H1 (cell line): ENCODE measurements around the gene NUDT4B. TPM values are rescaled to one million over a fixed set of nuclear protein-coding genes. Genes with fewer than 3 reads are reported as not detected.
"Not testable (repeated sequence)": the region's sequence is repeated elsewhere in the genome, so short reads cannot be mapped to it uniquely, and the experiment has no call there.

Source experiments
- CTCF ChIA-PET: fragments of 300-600 bp; sonication (Branson Sonifier 250); formaldehyde crosslinking; loops from one replicate; lab custom pipeline; 2021; ENCODE audit not compliant: partially characterized antibody; lab: Charles Lee
- POLR2A ChIA-PET: fragments of 300-600 bp; sonication (Branson Sonifier 250); formaldehyde crosslinking; loops from one replicate; lab custom pipeline; 2021; ENCODE audit warnings: inconsistent platforms; ENCODE audit not compliant: partially characterized antibody; lab: Charles Lee
- DNase-seq, 2 experiments: peaks; one replicate each; pipeline versions ENCODE4 v3.0.0 to v3.0.0-alpha.2; 2010 to 2022; ENCODE audit warnings: low spot score in 2 of 2, low read depth in 1 of 2, mixed read lengths in 1 of 2
- FAIRE-seq: peaks from 2 replicates; lab custom pipeline; 2011; peaks lifted over from hg19 to GRCh38; lab: Jason Lieb, UNC
- H2AFZ ChIP-seq: 2 replicates; pipeline ENCODE4 v1.8.1; 2012; ENCODE audit warnings: low read length, inconsistent platforms
- H2AK5ac ChIP-seq: 2 replicates; pipeline ENCODE4 v1.6.1; 2013; ENCODE audit warnings: low read depth, low read length
- H2BK120ac ChIP-seq: replicated peaks from 2 replicates; pipeline ENCODE3; 2013; ENCODE audit warnings: low read depth, low read length, inconsistent platforms
- H2BK12ac ChIP-seq: 2 replicates; pipeline ENCODE4 v1.6.1; 2013; ENCODE audit warnings: low read depth, low read length
- H2BK15ac ChIP-seq: 2 replicates; pipeline ENCODE4 v1.6.1; 2013; ENCODE audit warnings: low read length
- H2BK20ac ChIP-seq: 2 replicates; pipeline ENCODE4 v1.6.1; 2013; ENCODE audit warnings: low read length
- H2BK5ac ChIP-seq: 2 replicates; pipeline ENCODE4 v1.6.1; 2013; ENCODE audit warnings: low read depth, low read length
- H3K14ac ChIP-seq: 2 replicates; pipeline ENCODE4 v1.6.1; 2013; ENCODE audit warnings: inconsistent platforms; ENCODE audit not compliant: insufficient read length
- H3K18ac ChIP-seq: 2 replicates; pipeline ENCODE4 v1.6.1; 2013; ENCODE audit warnings: low read length; ENCODE audit errors: extremely low read depth
- H3K23ac ChIP-seq: 2 replicates; pipeline ENCODE4 v1.6.1; 2013; ENCODE audit warnings: inconsistent platforms; ENCODE audit not compliant: insufficient read length
- H3K23me2 ChIP-seq: 2 replicates; pipeline ENCODE4 v1.6.1; 2013; ENCODE audit warnings: low read depth, low read length
- H3K27ac ChIP-seq: 2 replicates; pipeline ENCODE4 v1.6.1; 2011; ENCODE audit warnings: low read depth, low read length, inconsistent platforms
- H3K27me3 ChIP-seq, 4 experiments: replicated peaks in 1 of 4; 1 replicate in 1 of 4; 2 replicates in 3 of 4; pipeline versions ENCODE4 v1.6.1 to v1.8.1; 2011 to 2013; ENCODE audit warnings: low read length in 3 of 4, mild to moderate bottlenecking in 3 of 4, inconsistent platforms in 2 of 4, mixed read lengths in 2 of 4, moderate library complexity in 1 of 4; ENCODE audit not compliant: control insufficient read depth in 3 of 4, insufficient read depth in 3 of 4; ENCODE audit errors: extremely low read depth in 1 of 4
- H3K36me3 ChIP-seq, 4 experiments: 2 replicates each; pipeline versions ENCODE4 v1.6.1 to v1.8.1; 2011 to 2013; ENCODE audit warnings: mild to moderate bottlenecking in 4 of 4, low read length in 3 of 4, moderate library complexity in 2 of 4, control low read depth in 1 of 4, inconsistent platforms in 1 of 4; ENCODE audit not compliant: insufficient read depth in 4 of 4, control insufficient read depth in 2 of 4
- H3K4ac ChIP-seq: replicated peaks from 2 replicates; pipeline ENCODE3; 2013; ENCODE audit warnings: low read length, low read depth, mixed read lengths, inconsistent platforms; ENCODE audit not compliant: insufficient read length
- H3K4me1 ChIP-seq, 4 experiments: replicated peaks in 1 of 4; 1 replicate in 1 of 4; 2 replicates in 3 of 4; pipeline versions ENCODE4 v1.6.1 to v1.8.1; 2011 to 2013; ENCODE audit warnings: low read length in 3 of 4, inconsistent platforms in 2 of 4, mixed read lengths in 1 of 4; ENCODE audit not compliant: insufficient read depth in 4 of 4, control insufficient read depth in 3 of 4
- H3K4me2 ChIP-seq, 2 experiments: 2 replicates each; pipeline versions ENCODE4 v1.6.1 to v1.8.1; 2011 to 2013; ENCODE audit warnings: low read depth in 2 of 2, low read length in 2 of 2, control low read depth in 1 of 2, inconsistent platforms in 1 of 2, mild to moderate bottlenecking in 1 of 2; ENCODE audit not compliant: insufficient read depth in 1 of 2
- H3K4me3 ChIP-seq, 4 experiments: fragments of 200-600, 300-600 bp in 1 of 4; sonication (generic), shearing (Covaris generic), sonication (Bioruptor Twin) in 1 of 4; 2 replicates each; pipeline versions ENCODE4 v1.5.1 to v1.8.1; 2011 to 2016; ENCODE audit warnings: low read length in 4 of 4, low read depth in 3 of 4, control low read depth in 2 of 4, inconsistent platforms in 2 of 4, mild to moderate bottlenecking in 2 of 4, mixed read lengths in 1 of 4, moderate library complexity in 1 of 4; ENCODE audit not compliant: insufficient read depth in 2 of 4; ENCODE audit errors: extremely low read depth in 1 of 4
- H3K56ac ChIP-seq: replicated peaks from 2 replicates; pipeline ENCODE3; 2013; ENCODE audit warnings: low read depth, mild to moderate bottlenecking, mixed read lengths, low read length, inconsistent platforms; ENCODE audit not compliant: insufficient read length
- H3K79me1 ChIP-seq: 2 replicates; pipeline ENCODE4 v1.6.1; 2013; ENCODE audit warnings: low read depth, low read length, control low read depth
- H3K79me2 ChIP-seq, 2 experiments: 2 replicates each; pipeline versions ENCODE4 v1.6.1 to v1.8.1; 2012 to 2013; ENCODE audit warnings: low read length in 2 of 2, mild to moderate bottlenecking in 2 of 2, inconsistent platforms in 1 of 2; ENCODE audit not compliant: insufficient read depth in 2 of 2, control insufficient read depth in 1 of 2
- H3K9ac ChIP-seq, 4 experiments: replicated peaks in 1 of 4; 1 replicate in 1 of 4; 2 replicates in 3 of 4; pipeline versions ENCODE4 v1.6.1 to v1.8.1; 2011 to 2013; ENCODE audit warnings: low read depth in 3 of 4, low read length in 3 of 4, control low read depth in 2 of 4, mild to moderate bottlenecking in 2 of 4, moderate library complexity in 2 of 4, inconsistent platforms in 1 of 4; ENCODE audit errors: extremely low read depth in 1 of 4
- H3K9me3 ChIP-seq, 2 experiments: 2 replicates each; pipeline versions ENCODE4 v1.6.1 to v1.8.1; 2012 to 2013; ENCODE audit warnings: mild to moderate bottlenecking in 2 of 2, moderate library complexity in 2 of 2, control low read depth in 1 of 2, inconsistent platforms in 1 of 2, low read depth in 1 of 2, low read length in 1 of 2, mixed read lengths in 1 of 2; ENCODE audit not compliant: insufficient read depth in 2 of 2
- H4K20me1 ChIP-seq, 2 experiments: replicated peaks in 1 of 2; 2 replicates each; pipeline versions ENCODE3 to v1.8.1; 2011 to 2013; ENCODE audit warnings: inconsistent platforms in 2 of 2, low read length in 2 of 2, mild to moderate bottlenecking in 1 of 2; ENCODE audit not compliant: insufficient read depth in 2 of 2, control insufficient read depth in 1 of 2
- H4K5ac ChIP-seq: 2 replicates; pipeline ENCODE4 v1.6.1; 2013; ENCODE audit warnings: low read length, low read depth, mixed read lengths, inconsistent platforms; ENCODE audit not compliant: insufficient read length
- H4K8ac ChIP-seq: 2 replicates; pipeline ENCODE4 v1.8.0; 2013; ENCODE audit warnings: mild to moderate bottlenecking, moderate library complexity, low read length, inconsistent platforms; ENCODE audit not compliant: insufficient read depth; ENCODE audit errors: extremely low read depth
- H4K91ac ChIP-seq: replicated peaks from 2 replicates; pipeline ENCODE3; 2013; ENCODE audit warnings: low read length, mixed read lengths, inconsistent platforms; ENCODE audit not compliant: insufficient read length
- WGBS, 2 experiments: shearing (Covaris generic) in 1 of 2; methylation state at CpG; one replicate each; pipeline versions ENCODE4 v1.1.6 to v1.1.7; 2013 to 2015; ENCODE audit warnings: low lambda C conversion rate in 2 of 2, mixed read lengths in 2 of 2, inconsistent platforms in 1 of 2, low coverage in 1 of 2, missing lambda C conversion rate in 1 of 2; ENCODE audit not compliant: insufficient replicate concordance in 2 of 2, insufficient coverage in 1 of 2, insufficient read length in 1 of 2; ENCODE audit errors: extremely low coverage in 1 of 2, missing lambda C conversion rate in 1 of 2; 5-methylcytosine and 5-hydroxymethylcytosine counted together
- polyA plus RNA-seq, 7 experiments: library from polyadenylated mRNA; depleted of rRNA in 3 of 7; stranded (reverse) in 5 of 7; unstranded in 2 of 7; fragments of >200 nt in 5 of 7; fragments of 200-250 nt in 2 of 7; gene quantifications; 1 replicate in 5 of 7; 2 replicates in 1 of 7; 4 replicates in 1 of 7; pipeline versions ENCODE4 v1.2.1 to v1.2.3, GENCODE V29; 2011 to 2013; ENCODE audit warnings: missing spikeins in 2 of 7, mixed read lengths in 2 of 7
- total RNA-seq: library from RNA; stranded (reverse); fragmentation: NEBNext Ultra II Directional; extraction: Animal tissue kit (Norgen Biotek cat#: 25700); gene quantifications from 2 replicates; pipeline ENCODE4 v1.2.1, GENCODE V29; 2021

NUDT4B gene
- total and polyA plus RNA-seq, 2 of the 8 experiments (the other 6 are each of a cell fraction or from before 2014, with no cell fraction given): 11.0 TPM; not detected in 1

GRCh38 chr1:148773690-148774089, 25.1 kb downstream of the NUDT4B start:
- H3K14ac ChIP-seq, H4K5ac ChIP-seq, H3K79me2 ChIP-seq, H2BK120ac ChIP-seq, H3K23me2 ChIP-seq, H4K91ac ChIP-seq, H3K27ac ChIP-seq, H3K27me3 ChIP-seq, H2BK12ac ChIP-seq, POLR2A ChIA-PET, H3K4me1 ChIP-seq, H3K9ac ChIP-seq, FAIRE-seq, H2AK5ac ChIP-seq, H3K4me2 ChIP-seq, H3K36me3 ChIP-seq, H3K18ac ChIP-seq, H2BK20ac ChIP-seq, DNase-seq, H4K20me1 ChIP-seq, H3K56ac ChIP-seq, H3K23ac ChIP-seq, H3K4ac ChIP-seq, H2BK15ac ChIP-seq, H2BK5ac ChIP-seq, H3K79me1 ChIP-seq, H3K4me3 ChIP-seq, H3K9me3 ChIP-seq, H4K8ac ChIP-seq, H2AFZ ChIP-seq, CTCF ChIA-PET: not testable (repeated sequence)
- no CpG with 5 or more reads among the region's 4 CpGs for WGBS, 2 experiments

- H3K14ac ChIP-seq, POLR2A ChIA-PET, H2BK120ac ChIP-seq, H3K27ac ChIP-seq, H2BK20ac ChIP-seq, H3K23me2 ChIP-seq, H2BK5ac ChIP-seq, H3K4me3 ChIP-seq, H4K20me1 ChIP-seq, H2BK12ac ChIP-seq, H3K36me3 ChIP-seq, DNase-seq, H3K4ac ChIP-seq, H4K91ac ChIP-seq, H3K79me1 ChIP-seq, H4K5ac ChIP-seq, H3K9ac ChIP-seq, H3K23ac ChIP-seq, H3K9me3 ChIP-seq, H4K8ac ChIP-seq, FAIRE-seq, H2AK5ac ChIP-seq, H2BK15ac ChIP-seq, CTCF ChIA-PET, H3K79me2 ChIP-seq, H3K18ac ChIP-seq, H2AFZ ChIP-seq, H3K27me3 ChIP-seq, H3K4me2 ChIP-seq, H3K56ac ChIP-seq, H3K4me1 ChIP-seq: not testable (repeated sequence)
- WGBS, 2 experiments: no CpG with 5 or more reads among the region's 1 CpG
Measured at GRCh38 chr1:148774102-148774501, 25.5 kb downstream of the NUDT4B start.
